GM06990 (cell line): ENCODE results near the gene PLXNA3.

Experiments used
- DNase-seq: peaks from one replicate; pipeline ENCODE4 v3.0.0-alpha.2; 2011; ENCODE audit not compliant: insufficient read length; ENCODE audit errors: extremely low read depth
- H3K27me3 ChIP-seq: replicated peaks from 2 replicates; pipeline ENCODE4 v1.6.0; 2011; ENCODE audit warnings: low read length; ENCODE audit not compliant: control insufficient read depth, insufficient read depth
- H3K36me3 ChIP-seq: 2 replicates; pipeline ENCODE4 v1.5.1; 2011; ENCODE audit warnings: low read length; ENCODE audit not compliant: control insufficient read depth, insufficient read depth
- H3K4me3 ChIP-seq: replicated peaks from 2 replicates; pipeline ENCODE4 v1.5.1; 2011; ENCODE audit warnings: low read depth, mild to moderate bottlenecking, control low read depth, low read length
- CTCF ChIP-seq: IDR thresholded peaks from 2 replicates; pipeline ENCODE4 v1.5.1; 2011; ENCODE audit warnings: low read length, control low read depth, mild to moderate bottlenecking, inconsistent platforms; ENCODE audit not compliant: insufficient read depth, poor library complexity, severe bottlenecking

PLXNA3 gene

GRCh38 chrX:154468217-154468616, 10.1 kb downstream of the PLXNA3 start:
- Histone ChIP-seq H3K27me3 (no peaks in the 10 kb centered on the region), H3K4me3 (no peak overlapping the region), H3K36me3 (no peaks in the 10 kb centered on the region; the same call in 1 of the 2 replicates)
- no peak for TF ChIP-seq CTCF
- no peak for DNase-seq

GRCh38 chrX:154469114-154469513, 11.0 kb downstream of the PLXNA3 start:
- TF ChIP-seq CTCF = no peak

GRCh38 chrX:154469880-154470279, 11.8 kb downstream of the PLXNA3 start:
- Histone ChIP-seq H3K27me3 (no peaks in the 10 kb centered on the region), H3K4me3 (no peak overlapping the region), H3K36me3 (no peaks in the 10 kb centered on the region; the same call in 1 of the 2 replicates)
- no peak for TF ChIP-seq CTCF
- DNase-seq = no peak

More at GRCh38 chrX:154469114-154469513, 11.0 kb downstream of the PLXNA3 start:
- Histone ChIP-seq H3K27me3 (no peaks in the 10 kb centered on the region), H3K36me3 (no peaks in the 10 kb centered on the region; the same call in 1 of the 2 replicates), H3K4me3 (no peak overlapping the region)
- DNase-seq = no peak

GRCh38 chrX:154470434-154470833, 12.4 kb downstream of the PLXNA3 start:
- H3K27me3 ChIP-seq = no peaks in the 10 kb centered on the region
- DNase-seq = no peak
- no peak overlapping the region for H3K4me3 ChIP-seq
- no peaks in the 10 kb centered on the region; the same call in 1 of the 2 replicates for H3K36me3 ChIP-seq
- no peak for TF ChIP-seq CTCF

- Histone ChIP-seq H3K27me3 (no peaks in the 10 kb centered on the region), H3K4me3 (no peak overlapping the region), H3K36me3 (no peaks in the 10 kb centered on the region; the same call in 1 of the 2 replicates)
- TF ChIP-seq CTCF = no peak
- no peak for DNase-seq
These were observed 13.0 kb downstream of the PLXNA3 start for GRCh38 chrX:154470914-154471568.
